ENCODE measurements around the gene PGP. TPM values are rescaled to one million over a fixed set of nuclear protein-coding genes. Genes with fewer than 3 reads are reported as not detected.

Gene PGP
- total RNA-seq, 1 experiment from 2014 or later: 45.0 TPM

DNA sequence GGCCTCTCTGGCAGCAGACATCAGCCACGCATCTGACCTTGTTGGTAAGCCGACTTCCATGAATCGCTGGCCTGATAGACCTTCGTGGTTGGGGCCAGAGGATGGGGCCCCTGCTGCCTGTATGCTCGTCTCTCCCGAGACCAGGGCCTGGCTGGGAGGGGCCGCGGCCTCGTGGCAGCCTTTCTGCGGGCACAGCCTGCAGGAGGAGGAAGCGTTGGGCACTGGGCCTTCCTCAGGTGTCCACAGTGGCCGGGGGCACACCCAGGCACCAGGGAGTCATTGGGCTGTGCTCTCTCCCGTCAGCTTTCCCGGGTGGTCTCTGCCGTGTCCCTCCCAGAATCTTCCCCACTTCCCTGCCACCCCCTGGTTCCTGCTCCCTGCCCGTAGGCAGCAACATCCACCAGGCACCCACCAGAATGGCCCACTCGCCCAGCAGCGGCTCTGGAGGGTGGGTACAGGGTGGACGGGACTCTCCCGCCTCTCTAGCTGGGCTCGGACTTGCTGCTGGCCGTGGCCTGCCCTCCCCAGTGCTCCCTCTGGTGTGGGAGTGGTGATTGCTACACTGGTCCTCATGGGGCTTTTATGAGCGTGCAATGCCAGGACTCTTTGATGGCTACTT, 15.1 kb upstream of the PGP start:
- CTCF ChIA-PET: no interaction called here
- no peak overlapping the region for H3K27ac Mint-ChIP-seq (ENCODE audit: unreplicated experiment)
- peaks cover 9% of the 10 kb centered on the region for H3K4me1 Mint-ChIP-seq (ENCODE audit: low read depth, unreplicated experiment)
- no TSS peak for BruUV-seq (replicated peaks)
- no peaks in the 10 kb centered on the region for H3K9me3 Mint-ChIP-seq (ENCODE audit: low read depth, unreplicated experiment)
- peaks cover 72% of the 10 kb centered on the region for H3K36me3 Mint-ChIP-seq (ENCODE audit: insufficient read depth, unreplicated experiment)
- TF ChIP-seq, protein P1, sequence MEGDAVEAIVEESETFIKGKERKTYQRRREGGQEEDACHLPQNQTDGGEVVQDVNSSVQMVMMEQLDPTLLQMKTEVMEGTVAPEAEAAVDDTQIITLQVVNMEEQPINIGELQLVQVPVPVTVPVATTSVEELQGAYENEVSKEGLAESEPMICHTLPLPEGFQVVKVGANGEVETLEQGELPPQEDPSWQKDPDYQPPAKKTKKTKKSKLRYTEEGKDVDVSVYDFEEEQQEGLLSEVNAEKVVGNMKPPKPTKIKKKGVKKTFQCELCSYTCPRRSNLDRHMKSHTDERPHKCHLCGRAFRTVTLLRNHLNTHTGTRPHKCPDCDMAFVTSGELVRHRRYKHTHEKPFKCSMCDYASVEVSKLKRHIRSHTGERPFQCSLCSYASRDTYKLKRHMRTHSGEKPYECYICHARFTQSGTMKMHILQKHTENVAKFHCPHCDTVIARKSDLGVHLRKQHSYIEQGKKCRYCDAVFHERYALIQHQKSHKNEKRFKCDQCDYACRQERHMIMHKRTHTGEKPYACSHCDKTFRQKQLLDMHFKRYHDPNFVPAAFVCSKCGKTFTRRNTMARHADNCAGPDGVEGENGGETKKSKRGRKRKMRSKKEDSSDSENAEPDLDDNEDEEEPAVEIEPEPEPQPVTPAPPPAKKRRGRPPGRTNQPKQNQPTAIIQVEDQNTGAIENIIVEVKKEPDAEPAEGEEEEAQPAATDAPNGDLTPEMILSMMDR (IDR thresholded peaks at IDR 0.05; ENCODE audit: unreplicated experiment): no peak
- DNase-seq: no peak
- H3K4me3 Mint-ChIP-seq (ENCODE audit: low read depth, unreplicated experiment): no peak overlapping the region
- no peaks in the 10 kb centered on the region for H3K27me3 Mint-ChIP-seq (ENCODE audit: unreplicated experiment)
- intact Hi-C loops (cut with micrococcal nuclease; ENCODE audit: unreplicated experiment): no loop called here

GRCh38 chr16:2229091-2229490, 14.5 kb upstream of the PGP start:
- no peaks in the 10 kb centered on the region for H3K27me3 Mint-ChIP-seq (ENCODE audit: unreplicated experiment)
- BruUV-seq (replicated peaks): no TSS peak
- intact Hi-C loops (cut with micrococcal nuclease; ENCODE audit: unreplicated experiment): no loop called here
- no peak overlapping the region for H3K27ac Mint-ChIP-seq (ENCODE audit: unreplicated experiment)
- no peak overlapping the region for H3K4me3 Mint-ChIP-seq (ENCODE audit: low read depth, unreplicated experiment)
- H3K4me1 Mint-ChIP-seq (ENCODE audit: low read depth, unreplicated experiment): peaks cover 9% of the 10 kb centered on the region
- TF ChIP-seq, protein P1 (IDR thresholded peaks at IDR 0.05; ENCODE audit: unreplicated experiment): no peak
- H3K9me3 Mint-ChIP-seq (ENCODE audit: low read depth, unreplicated experiment): no peaks in the 10 kb centered on the region
- H3K36me3 Mint-ChIP-seq (ENCODE audit: insufficient read depth, unreplicated experiment): peaks cover 72% of the 10 kb centered on the region
- DNase-seq: no peak
- CTCF ChIA-PET: no interaction called here

DNA sequence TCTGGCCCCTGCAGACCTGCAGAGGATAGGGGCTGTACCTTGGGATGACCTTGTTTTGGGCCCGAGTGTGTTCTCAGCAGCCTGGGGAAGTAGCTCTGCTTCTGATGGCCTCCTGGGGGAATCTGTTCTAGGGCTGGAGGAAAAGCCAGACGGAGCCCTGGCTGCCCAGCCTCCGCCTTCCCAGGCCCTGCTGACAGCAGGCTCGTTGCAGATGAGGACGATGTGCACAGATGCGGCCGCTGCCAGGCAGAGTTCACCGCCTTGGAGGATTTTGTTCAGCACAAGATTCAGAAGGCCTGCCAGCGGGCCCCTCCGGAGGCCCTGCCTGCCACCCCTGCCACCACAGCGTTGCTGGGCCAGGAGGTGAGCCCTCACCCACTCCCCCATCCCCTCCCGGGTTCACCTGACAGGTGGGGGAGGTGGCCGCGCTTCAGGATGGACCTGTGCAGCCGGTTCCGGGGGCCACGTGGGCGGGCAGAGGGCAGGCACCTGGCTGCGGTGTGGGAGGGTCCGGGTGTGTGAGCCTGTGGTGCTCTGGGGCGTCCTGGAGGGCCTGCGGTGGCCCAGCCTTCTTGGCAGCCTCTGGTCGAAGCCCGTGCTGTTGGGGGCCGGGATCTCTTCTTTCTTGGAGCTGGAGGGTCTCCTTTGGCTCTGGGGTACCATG, 13.7 kb upstream of the PGP start:
- H3K4me1 Mint-ChIP-seq (ENCODE audit: low read depth, unreplicated experiment): peaks cover 9% of the 10 kb centered on the region
- peaks cover 74% of the 10 kb centered on the region for H3K36me3 Mint-ChIP-seq (ENCODE audit: insufficient read depth, unreplicated experiment)
- H3K4me3 Mint-ChIP-seq (ENCODE audit: low read depth, unreplicated experiment): no peak overlapping the region
- CTCF ChIA-PET: interaction anchor here (0.6 kb wide), 1 partner anchor 572 kb away, joined by 4 read pairs; no protein-coding TSS in a partner anchor
- intact Hi-C loops (cut with micrococcal nuclease; ENCODE audit: unreplicated experiment): no loop called here
- H3K27ac Mint-ChIP-seq (ENCODE audit: unreplicated experiment): no peak overlapping the region
- TF ChIP-seq, protein P1 (IDR thresholded peaks at IDR 0.05; ENCODE audit: unreplicated experiment): no peak
- H3K9me3 Mint-ChIP-seq (ENCODE audit: low read depth, unreplicated experiment): no peaks in the 10 kb centered on the region
- no peaks in the 10 kb centered on the region for H3K27me3 Mint-ChIP-seq (ENCODE audit: unreplicated experiment)
- BruUV-seq (replicated peaks): no TSS peak
- no peak for DNase-seq

DNA sequence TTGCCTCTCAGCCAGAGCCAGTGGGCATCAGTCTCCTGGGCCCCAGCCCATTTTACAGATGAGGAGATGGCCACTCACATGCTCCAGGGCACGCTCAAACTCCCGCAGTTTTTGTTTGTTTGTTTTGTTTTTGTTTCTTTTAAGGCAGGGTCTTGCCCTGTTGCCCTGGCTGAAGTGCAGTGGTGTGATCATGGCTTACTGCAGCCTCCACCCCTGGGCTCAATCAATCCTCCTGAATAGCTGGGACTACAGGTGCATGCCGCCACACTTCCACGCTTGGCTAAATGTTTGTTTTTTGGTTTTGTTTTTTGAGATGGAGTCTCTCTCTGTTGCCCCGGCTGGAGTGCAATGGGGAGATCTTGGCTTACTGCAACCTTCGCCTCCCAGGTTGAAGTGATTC, 12.3 kb upstream of the PGP start:
- peaks cover 9% of the 10 kb centered on the region for H3K4me1 Mint-ChIP-seq (ENCODE audit: low read depth, unreplicated experiment)
- peak overlapping the region; percentile 19 for H3K27ac Mint-ChIP-seq (ENCODE audit: unreplicated experiment)
- no peak for DNase-seq
- no peaks in the 10 kb centered on the region for H3K9me3 Mint-ChIP-seq (ENCODE audit: low read depth, unreplicated experiment)
- TF ChIP-seq, protein P1 (IDR thresholded peaks at IDR 0.05; ENCODE audit: unreplicated experiment): no peak
- H3K36me3 Mint-ChIP-seq (ENCODE audit: insufficient read depth, unreplicated experiment): peaks cover 71% of the 10 kb centered on the region
- intact Hi-C loops (cut with micrococcal nuclease; ENCODE audit: unreplicated experiment): no loop called here
- H3K27me3 Mint-ChIP-seq (ENCODE audit: unreplicated experiment): no peaks in the 10 kb centered on the region
- no TSS peak for BruUV-seq (replicated peaks)
- H3K4me3 Mint-ChIP-seq (ENCODE audit: low read depth, unreplicated experiment): no peak overlapping the region
- CTCF ChIA-PET: interaction anchor here (0.9 kb wide), 1 partner anchor 71 kb away, joined by 3 read pairs; the partner anchor contains the start of gene TRAF7

All from Calu3 (cell line).